ENCODE measurements around the gene DNASE2. TPM values are rescaled to one million over a fixed set of nuclear protein-coding genes. Genes with fewer than 3 reads are reported as not detected.

The DNASE2 gene
- total RNA-seq, 1 experiment from 2014 or later, result 22.7 TPM

- Histone ChIP-seq H3K27ac (ENCODE audit: low read depth, low read length, poor library complexity, severe bottlenecking) (no peak overlapping the region), H3K27me3 (replicated peaks; ENCODE audit: insufficient read depth, low read depth, low read length, poor library complexity) (no peaks in the 10 kb centered on the region), H3K4me3 (ENCODE audit: low read depth, low read length, poor library complexity, severe bottlenecking) (peak overlapping the region; percentile 10), H3K36me3 (ENCODE audit: insufficient read depth, low read length, poor library complexity, severe bottlenecking) (peaks cover 9% of the 10 kb centered on the region), H3K9me3 (ENCODE audit: low read depth, low read length, poor library complexity, severe bottlenecking) (no peaks in the 10 kb centered on the region), H3K4me1 (ENCODE audit: insufficient read depth, low read length, poor library complexity, severe bottlenecking) (no peaks in the 10 kb centered on the region)
- intact Hi-C loops (cut with micrococcal nuclease; ENCODE audit: unreplicated experiment), result no loop called here
- TF ChIP-seq CTCF (conservative IDR thresholded peaks at IDR 0.05; ENCODE audit: low read depth, low read length) (no peak), EZH2 (IDR thresholded peaks at IDR 0.05; ENCODE audit: borderline replicate concordance, low read depth, low read length, poor library complexity, severe bottlenecking) (no peak)
- peak; percentile 85 for DNase-seq (ENCODE audit: low spot score)
- POLR2A ChIA-PET (ENCODE audit: low non-redundant PET), result interaction anchor here (0.5 to 0.7 kb wide), 4 partner anchors 17 to 1144 kb away, joined by 4 to 19 read pairs (median 6); no protein-coding TSS in a partner anchor
- no TSS peak for BruUV-seq (replicated peaks)
- CTCF ChIA-PET, result interaction anchor here (0.7 kb wide), 2 partner anchors 26 to 112 kb away, joined by 4 to 9 read pairs; no protein-coding TSS in a partner anchor
These were observed 8.0 kb downstream of the DNASE2 start for GRCh38 chr19:12872941-12873890.

- H3K27me3 ChIP-seq (replicated peaks; ENCODE audit: insufficient read depth, low read depth, low read length, poor library complexity), result no peaks in the 10 kb centered on the region
- POLR2A ChIA-PET (ENCODE audit: low non-redundant PET), result interaction anchor here (0.6 kb wide), 1 partner anchor 132 kb away, joined by 4 read pairs; no protein-coding TSS in a partner anchor
- H3K9me3 ChIP-seq (ENCODE audit: low read depth, low read length, poor library complexity, severe bottlenecking), result no peaks in the 10 kb centered on the region
- no peak overlapping the region for H3K4me3 ChIP-seq (ENCODE audit: low read depth, low read length, poor library complexity, severe bottlenecking)
- H3K4me1 ChIP-seq (ENCODE audit: insufficient read depth, low read length, poor library complexity, severe bottlenecking), result peaks cover 6% of the 10 kb centered on the region
- no TSS peak for BruUV-seq (replicated peaks)
- H3K27ac ChIP-seq (ENCODE audit: low read depth, low read length, poor library complexity, severe bottlenecking), result no peak overlapping the region
- CTCF ChIA-PET, result interaction anchor here (0.7 kb wide), 1 partner anchor 230 kb away, joined by 3 read pairs; no protein-coding TSS in a partner anchor
- peaks cover 5% of the 10 kb centered on the region for H3K36me3 ChIP-seq (ENCODE audit: insufficient read depth, low read length, poor library complexity, severe bottlenecking)
- TF ChIP-seq CTCF (conservative IDR thresholded peaks at IDR 0.05; ENCODE audit: low read depth, low read length) (no peak), EZH2 (IDR thresholded peaks at IDR 0.05; ENCODE audit: borderline replicate concordance, low read depth, low read length, poor library complexity, severe bottlenecking) (no peak)
- DNase-seq (ENCODE audit: low spot score), result no peak
- intact Hi-C loops (cut with micrococcal nuclease; ENCODE audit: unreplicated experiment), result no loop called here
These were observed 9.0 kb downstream of the DNASE2 start for GRCh38 chr19:12872255-12872654.

GRCh38 chr19:12871681-12872080 lies 9.6 kb downstream of the DNASE2 start:
- CTCF ChIA-PET, result interaction anchor here (0.6 to 0.7 kb wide), 2 partner anchors 114 to 229 kb away, joined by 3 to 9 read pairs; no protein-coding TSS in a partner anchor
- Histone ChIP-seq H3K27ac (ENCODE audit: low read depth, low read length, poor library complexity, severe bottlenecking) (no peak overlapping the region), H3K36me3 (ENCODE audit: insufficient read depth, low read length, poor library complexity, severe bottlenecking) (peaks cover 5% of the 10 kb centered on the region), H3K4me3 (ENCODE audit: low read depth, low read length, poor library complexity, severe bottlenecking) (no peak overlapping the region), H3K27me3 (replicated peaks; ENCODE audit: insufficient read depth, low read depth, low read length, poor library complexity) (no peaks in the 10 kb centered on the region), H3K9me3 (ENCODE audit: low read depth, low read length, poor library complexity, severe bottlenecking) (no peaks in the 10 kb centered on the region), H3K4me1 (ENCODE audit: insufficient read depth, low read length, poor library complexity, severe bottlenecking) (peaks cover 9% of the 10 kb centered on the region)
- intact Hi-C loops (cut with micrococcal nuclease; ENCODE audit: unreplicated experiment), result no loop called here
- POLR2A ChIA-PET (ENCODE audit: low non-redundant PET), result interaction anchor here (0.6 kb wide), 1 partner anchor 132 kb away, joined by 4 read pairs; no protein-coding TSS in a partner anchor
- BruUV-seq (replicated peaks), result no TSS peak
- no peak for DNase-seq (ENCODE audit: low spot score)
- no peak for TF ChIP-seq EZH2 (IDR thresholded peaks at IDR 0.05; ENCODE audit: borderline replicate concordance, low read depth, low read length, poor library complexity, severe bottlenecking)
- TF ChIP-seq CTCF (conservative IDR thresholded peaks at IDR 0.05; ENCODE audit: low read depth, low read length), result no peak

Data from A673 (cell line).